ENCODE results near the gene MAB21L2. TPM values are rescaled to one million over a fixed set of nuclear protein-coding genes. Genes with fewer than 3 reads are reported as not detected.

The MAB21L2 gene
- total RNA-seq, 2 experiments from 2014 or later, result not detected

DNA sequence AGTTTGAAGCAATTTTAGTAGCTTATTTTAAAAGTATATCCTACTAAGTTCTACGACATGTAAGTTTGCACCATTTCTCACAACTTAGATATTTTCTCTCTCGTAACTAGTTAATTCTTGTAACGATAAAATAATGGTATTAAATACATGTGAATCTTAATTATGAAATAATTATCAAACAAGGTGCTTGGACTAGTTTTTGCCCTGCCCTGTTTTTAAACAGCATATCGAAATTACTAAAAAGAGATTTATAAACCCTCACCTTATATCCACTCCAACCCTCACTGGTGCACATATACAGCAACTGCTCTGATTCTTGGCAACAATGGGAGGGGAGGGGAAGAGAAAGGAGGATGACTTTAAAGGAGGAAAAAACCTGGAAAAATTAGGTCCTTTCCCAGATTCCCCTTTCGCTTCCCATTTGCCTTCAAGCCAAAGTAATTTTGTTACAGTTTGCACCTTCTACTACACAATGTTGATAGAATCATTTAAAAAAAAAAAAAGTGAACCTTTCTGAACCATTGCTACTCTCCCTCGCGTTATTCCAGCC, 820 bp upstream of the MAB21L2 start:
- DNase-seq, result no peak
- ChIA-PET POLR2A (no interaction called here), CTCF (no interaction called here)
- Mint-ChIP-seq H3K4me3 (no peak overlapping the region), H3K27me3 (no peaks in the 10 kb centered on the region), H3K9me3 (no peaks in the 10 kb centered on the region), H3K36me3 (ENCODE audit: low read depth) (peaks cover 55% of the 10 kb centered on the region), H3K4me1 (ENCODE audit: low read depth) (no peaks in the 10 kb centered on the region), H3K27ac (no peak overlapping the region)
- intact Hi-C loops (cut with micrococcal nuclease), result no loop called here
- ATAC-seq, result no peak
- TF ChIP-seq, protein P1, sequence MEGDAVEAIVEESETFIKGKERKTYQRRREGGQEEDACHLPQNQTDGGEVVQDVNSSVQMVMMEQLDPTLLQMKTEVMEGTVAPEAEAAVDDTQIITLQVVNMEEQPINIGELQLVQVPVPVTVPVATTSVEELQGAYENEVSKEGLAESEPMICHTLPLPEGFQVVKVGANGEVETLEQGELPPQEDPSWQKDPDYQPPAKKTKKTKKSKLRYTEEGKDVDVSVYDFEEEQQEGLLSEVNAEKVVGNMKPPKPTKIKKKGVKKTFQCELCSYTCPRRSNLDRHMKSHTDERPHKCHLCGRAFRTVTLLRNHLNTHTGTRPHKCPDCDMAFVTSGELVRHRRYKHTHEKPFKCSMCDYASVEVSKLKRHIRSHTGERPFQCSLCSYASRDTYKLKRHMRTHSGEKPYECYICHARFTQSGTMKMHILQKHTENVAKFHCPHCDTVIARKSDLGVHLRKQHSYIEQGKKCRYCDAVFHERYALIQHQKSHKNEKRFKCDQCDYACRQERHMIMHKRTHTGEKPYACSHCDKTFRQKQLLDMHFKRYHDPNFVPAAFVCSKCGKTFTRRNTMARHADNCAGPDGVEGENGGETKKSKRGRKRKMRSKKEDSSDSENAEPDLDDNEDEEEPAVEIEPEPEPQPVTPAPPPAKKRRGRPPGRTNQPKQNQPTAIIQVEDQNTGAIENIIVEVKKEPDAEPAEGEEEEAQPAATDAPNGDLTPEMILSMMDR (IDR thresholded peaks at IDR 0.05), result no peak

DNA sequence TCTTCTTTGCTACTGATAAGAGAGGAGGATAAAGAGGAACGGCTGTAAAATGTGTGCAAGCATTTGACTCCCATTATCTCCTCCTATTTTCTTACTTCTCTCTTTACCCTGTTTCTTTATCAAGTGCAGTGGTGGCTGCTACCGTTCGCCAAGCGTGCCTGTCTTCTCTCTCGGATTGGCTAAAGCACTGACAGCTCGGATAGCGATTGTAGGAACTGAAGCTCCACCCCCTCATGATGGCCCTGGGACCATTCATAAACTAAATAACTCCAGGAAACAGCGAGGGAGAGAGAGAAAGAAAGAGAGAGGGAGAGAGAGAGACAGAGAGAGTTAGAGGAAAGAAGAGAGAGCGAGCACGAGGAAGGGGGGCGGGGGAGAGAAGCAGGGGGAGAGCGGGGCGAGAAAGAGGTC, 305 bp upstream of the MAB21L2 start:
- POLR2A ChIA-PET, result no interaction called here
- H3K36me3 Mint-ChIP-seq (ENCODE audit: low read depth), result peaks cover 59% of the 10 kb centered on the region
- intact Hi-C loops (cut with micrococcal nuclease), result no loop called here
- no peak overlapping the region for H3K27ac Mint-ChIP-seq
- H3K4me3 Mint-ChIP-seq, result no peak overlapping the region
- CTCF ChIA-PET, result no interaction called here
- H3K9me3 Mint-ChIP-seq, result no peaks in the 10 kb centered on the region
- ATAC-seq (no peak), DNase-seq (no peak)
- TF ChIP-seq, protein P1 (IDR thresholded peaks at IDR 0.05), result no peak
- no peaks in the 10 kb centered on the region for H3K4me1 Mint-ChIP-seq (ENCODE audit: low read depth)
- H3K27me3 Mint-ChIP-seq, result no peaks in the 10 kb centered on the region

DNA sequence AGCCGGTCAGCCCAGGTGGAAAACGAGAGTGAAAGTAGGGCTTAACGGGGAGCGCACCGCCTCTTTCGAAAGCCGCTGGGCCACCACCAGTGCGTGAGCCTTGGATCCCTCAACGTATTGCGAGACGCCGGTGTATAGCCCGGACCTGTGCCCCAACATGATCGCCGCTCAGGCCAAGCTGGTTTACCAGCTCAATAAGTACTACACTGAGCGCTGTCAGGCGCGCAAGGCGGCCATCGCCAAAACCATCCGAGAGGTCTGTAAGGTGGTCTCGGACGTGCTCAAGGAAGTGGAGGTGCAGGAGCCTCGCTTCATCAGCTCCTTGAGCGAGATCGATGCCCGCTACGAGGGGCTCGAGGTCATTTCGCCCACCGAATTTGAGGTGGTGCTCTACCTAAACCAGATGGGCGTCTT, 929 bp downstream of the MAB21L2 start:
- Mint-ChIP-seq H3K4me1 (ENCODE audit: low read depth) (no peaks in the 10 kb centered on the region), H3K4me3 (no peak overlapping the region), H3K9me3 (no peaks in the 10 kb centered on the region), H3K27ac (no peak overlapping the region), H3K36me3 (ENCODE audit: low read depth) (peaks cover 59% of the 10 kb centered on the region), H3K27me3 (no peaks in the 10 kb centered on the region)
- ChIA-PET CTCF (no interaction called here), POLR2A (no interaction called here)
- no peak for ATAC-seq
- intact Hi-C loops (cut with micrococcal nuclease), result no loop called here
- TF ChIP-seq, protein P1 (IDR thresholded peaks at IDR 0.05), result no peak
- no peak for DNase-seq

DNA sequence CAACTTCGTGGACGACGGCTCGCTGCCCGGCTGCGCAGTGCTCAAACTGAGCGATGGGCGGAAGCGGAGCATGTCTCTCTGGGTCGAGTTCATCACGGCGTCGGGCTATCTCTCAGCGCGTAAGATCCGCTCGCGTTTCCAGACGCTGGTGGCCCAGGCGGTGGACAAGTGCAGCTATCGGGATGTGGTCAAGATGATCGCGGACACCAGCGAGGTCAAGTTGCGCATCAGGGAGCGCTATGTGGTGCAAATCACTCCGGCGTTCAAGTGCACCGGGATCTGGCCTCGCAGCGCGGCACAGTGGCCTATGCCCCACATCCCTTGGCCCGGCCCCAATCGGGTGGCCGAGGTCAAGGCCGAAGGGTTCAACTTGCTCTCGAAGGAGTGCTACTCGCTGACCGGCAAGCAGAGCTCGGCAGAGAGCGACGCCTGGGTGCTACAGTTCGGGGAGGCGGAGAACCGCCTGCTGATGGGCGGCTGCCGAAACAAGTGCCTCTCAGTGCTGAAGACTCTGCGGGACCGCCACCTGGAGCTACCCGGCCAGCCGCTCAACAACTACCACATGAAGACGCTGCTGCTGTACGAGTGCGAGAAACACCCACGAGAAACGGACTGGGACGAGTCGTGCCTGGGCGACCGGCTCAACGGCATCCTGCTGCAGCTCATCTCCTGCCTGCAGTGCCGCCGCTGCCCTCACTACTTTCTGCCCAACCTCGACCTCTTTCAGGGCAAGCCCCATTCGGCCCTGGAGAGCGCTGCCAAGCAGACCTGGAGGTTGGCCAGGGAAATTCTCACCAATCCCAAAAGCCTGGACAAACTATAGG, 1.5 kb downstream of the MAB21L2 start:
- Mint-ChIP-seq H3K9me3 (no peaks in the 10 kb centered on the region), H3K36me3 (ENCODE audit: low read depth) (peaks cover 64% of the 10 kb centered on the region)

More for the DNA sequence above, 1.5 kb downstream of the MAB21L2 start:
- Mint-ChIP-seq H3K4me3 (no peak overlapping the region), H3K4me1 (ENCODE audit: low read depth) (no peaks in the 10 kb centered on the region), H3K27ac (no peak overlapping the region), H3K27me3 (no peaks in the 10 kb centered on the region)
- DNase-seq, result no peak
- POLR2A ChIA-PET, result no interaction called here
- CTCF ChIA-PET, result no interaction called here
- ATAC-seq, result no peak
- intact Hi-C loops (cut with micrococcal nuclease), result no loop called here
- TF ChIP-seq, protein P1 (IDR thresholded peaks at IDR 0.05), result no peak

All from activated CD8-positive, alpha-beta T cell treated with anti-CD3 and anti-CD28 coated beads for 36 hours (primary cell).